ENCODE results near the gene DLG1. TPM values are rescaled to one million over a fixed set of nuclear protein-coding genes. Genes with fewer than 3 reads are reported as not detected.
"Not testable (repeated sequence)": the region's sequence is repeated elsewhere in the genome, so short reads cannot be mapped to it uniquely, and the experiment has no call there.

DLG1 gene
- total RNA-seq, 1 experiment from 2014 or later: 121 TPM

- intact Hi-C loops (cut with micrococcal nuclease): no loop called here
Observed at GRCh38 chr3:197218210-197218609, 80.2 kb downstream of the DLG1 start.

GRCh38 chr3:197216914-197217313 is 81.5 kb downstream of the DLG1 start:
- DNase-seq (ENCODE audit: unreplicated experiment): no peak
- H3K4me1 Mint-ChIP-seq (ENCODE audit: insufficient read depth, unreplicated experiment): peaks cover 42% of the 10 kb centered on the region
- no peak overlapping the region for H3K27ac Mint-ChIP-seq (ENCODE audit: low read depth, unreplicated experiment)
- no peaks in the 10 kb centered on the region for H3K27me3 Mint-ChIP-seq (ENCODE audit: insufficient read depth, unreplicated experiment)
- no peak overlapping the region for H3K4me3 Mint-ChIP-seq (ENCODE audit: unreplicated experiment)
- ChIA-PET POLR2A (interaction anchor here (0.6 to 1.3 kb wide), 5 partner anchors 8 to 285 kb away, joined by 3 to 5 read pairs (median 3); no protein-coding TSS in a partner anchor), CTCF (interaction anchor here (0.6 to 1.2 kb wide), 3 partner anchors 40 to 285 kb away, joined by 3 to 4 read pairs (median 4); no protein-coding TSS in a partner anchor)
- H3K9me3 Mint-ChIP-seq (ENCODE audit: unreplicated experiment): no peaks in the 10 kb centered on the region
- TF ChIP-seq CTCF (IDR thresholded peaks at IDR 0.05; ENCODE audit: unreplicated experiment): no peak
- intact Hi-C loops (cut with micrococcal nuclease): no loop called here
- BruUV-seq (replicated peaks): no TSS peak
- H3K36me3 Mint-ChIP-seq (ENCODE audit: insufficient read depth, unreplicated experiment): peaks cover 5% of the 10 kb centered on the region

More at GRCh38 chr3:197218210-197218609, 80.2 kb downstream of the DLG1 start:
- Mint-ChIP-seq H3K4me3 (ENCODE audit: unreplicated experiment) (no peak overlapping the region), H3K9me3 (ENCODE audit: unreplicated experiment) (no peaks in the 10 kb centered on the region), H3K4me1 (ENCODE audit: insufficient read depth, unreplicated experiment) (peaks cover 47% of the 10 kb centered on the region), H3K36me3 (ENCODE audit: insufficient read depth, unreplicated experiment) (peaks cover 5% of the 10 kb centered on the region), H3K27me3 (ENCODE audit: insufficient read depth, unreplicated experiment) (no peaks in the 10 kb centered on the region), H3K27ac (ENCODE audit: low read depth, unreplicated experiment) (no peak overlapping the region)
- TF ChIP-seq CTCF (IDR thresholded peaks at IDR 0.05; ENCODE audit: unreplicated experiment): no peak
- CTCF ChIA-PET: interaction anchor here (1.2 kb wide), 1 partner anchor 283 kb away, joined by 3 read pairs; no protein-coding TSS in a partner anchor
- POLR2A ChIA-PET: no interaction called here
- no TSS peak for BruUV-seq (replicated peaks)
- DNase-seq (ENCODE audit: unreplicated experiment): no peak

GRCh38 chr3:197216169-197216860 is 82.1 kb downstream of the DLG1 start:
- intact Hi-C loops (cut with micrococcal nuclease): no loop called here
- peak; percentile 59 for DNase-seq (ENCODE audit: unreplicated experiment)
- CTCF ChIA-PET: no interaction called here
- BruUV-seq (replicated peaks): no TSS peak
- H3K9me3 Mint-ChIP-seq (ENCODE audit: unreplicated experiment): no peaks in the 10 kb centered on the region
- H3K27me3 Mint-ChIP-seq (ENCODE audit: insufficient read depth, unreplicated experiment): no peaks in the 10 kb centered on the region
- H3K27ac Mint-ChIP-seq (ENCODE audit: low read depth, unreplicated experiment): peak overlapping the region; percentile 24
- peaks cover 5% of the 10 kb centered on the region for H3K36me3 Mint-ChIP-seq (ENCODE audit: insufficient read depth, unreplicated experiment)
- peaks cover 37% of the 10 kb centered on the region for H3K4me1 Mint-ChIP-seq (ENCODE audit: insufficient read depth, unreplicated experiment)
- peak overlapping the region; percentile 40 for H3K4me3 Mint-ChIP-seq (ENCODE audit: unreplicated experiment)
- no peak for TF ChIP-seq CTCF (IDR thresholded peaks at IDR 0.05; ENCODE audit: unreplicated experiment)
- POLR2A ChIA-PET: interaction anchor here (0.6 to 1.3 kb wide), 7 partner anchors 9 to 285 kb away, joined by 3 to 5 read pairs (median 3); no protein-coding TSS in a partner anchor

- POLR2A ChIA-PET: no interaction called here
- H3K27me3 Mint-ChIP-seq (ENCODE audit: insufficient read depth, unreplicated experiment): no peaks in the 10 kb centered on the region
- H3K36me3 Mint-ChIP-seq (ENCODE audit: insufficient read depth, unreplicated experiment): peaks cover 5% of the 10 kb centered on the region
- no peak for DNase-seq (ENCODE audit: unreplicated experiment)
- no peak overlapping the region for H3K4me3 Mint-ChIP-seq (ENCODE audit: unreplicated experiment)
- CTCF ChIA-PET: interaction anchor here (0.7 kb wide), 1 partner anchor 40 kb away, joined by 3 read pairs; no protein-coding TSS in a partner anchor
- TF ChIP-seq CTCF (IDR thresholded peaks at IDR 0.05; ENCODE audit: unreplicated experiment): no peak
- H3K27ac Mint-ChIP-seq (ENCODE audit: low read depth, unreplicated experiment): no peak overlapping the region
- BruUV-seq (replicated peaks): no TSS peak
- intact Hi-C loops (cut with micrococcal nuclease): no loop called here
- no peaks in the 10 kb centered on the region for H3K9me3 Mint-ChIP-seq (ENCODE audit: unreplicated experiment)
- H3K4me1 Mint-ChIP-seq (ENCODE audit: insufficient read depth, unreplicated experiment): peaks cover 45% of the 10 kb centered on the region
Observed at GRCh38 chr3:197212290-197212689, 86.1 kb downstream of the DLG1 start.

- H3K27ac Mint-ChIP-seq (ENCODE audit: low read depth, unreplicated experiment); intact Hi-C loops (cut with micrococcal nuclease); H3K27me3 Mint-ChIP-seq (ENCODE audit: insufficient read depth, unreplicated experiment); H3K4me3 Mint-ChIP-seq (ENCODE audit: unreplicated experiment); DNase-seq (ENCODE audit: unreplicated experiment); H3K36me3 Mint-ChIP-seq (ENCODE audit: insufficient read depth, unreplicated experiment); H3K9me3 Mint-ChIP-seq (ENCODE audit: unreplicated experiment); POLR2A ChIA-PET; BruUV-seq (replicated peaks): not testable (repeated sequence)
- peaks cover 40% of the 10 kb centered on the region for H3K4me1 Mint-ChIP-seq (ENCODE audit: insufficient read depth, unreplicated experiment)
- CTCF ChIA-PET: interaction anchor here (0.6 to 1.0 kb wide), 2 partner anchors 9 to 182 kb away, joined by 3 read pairs; partner anchors contain the start of gene MELTF
Observed at GRCh38 chr3:197211698-197212097, 86.7 kb downstream of the DLG1 start.
